ENCODE data around the gene SDR39U1.
"Not testable (repeated sequence)": the region's sequence is repeated elsewhere in the genome, so short reads cannot be mapped to it uniquely, and the experiment has no call there.

SDR39U1 gene

DNA sequence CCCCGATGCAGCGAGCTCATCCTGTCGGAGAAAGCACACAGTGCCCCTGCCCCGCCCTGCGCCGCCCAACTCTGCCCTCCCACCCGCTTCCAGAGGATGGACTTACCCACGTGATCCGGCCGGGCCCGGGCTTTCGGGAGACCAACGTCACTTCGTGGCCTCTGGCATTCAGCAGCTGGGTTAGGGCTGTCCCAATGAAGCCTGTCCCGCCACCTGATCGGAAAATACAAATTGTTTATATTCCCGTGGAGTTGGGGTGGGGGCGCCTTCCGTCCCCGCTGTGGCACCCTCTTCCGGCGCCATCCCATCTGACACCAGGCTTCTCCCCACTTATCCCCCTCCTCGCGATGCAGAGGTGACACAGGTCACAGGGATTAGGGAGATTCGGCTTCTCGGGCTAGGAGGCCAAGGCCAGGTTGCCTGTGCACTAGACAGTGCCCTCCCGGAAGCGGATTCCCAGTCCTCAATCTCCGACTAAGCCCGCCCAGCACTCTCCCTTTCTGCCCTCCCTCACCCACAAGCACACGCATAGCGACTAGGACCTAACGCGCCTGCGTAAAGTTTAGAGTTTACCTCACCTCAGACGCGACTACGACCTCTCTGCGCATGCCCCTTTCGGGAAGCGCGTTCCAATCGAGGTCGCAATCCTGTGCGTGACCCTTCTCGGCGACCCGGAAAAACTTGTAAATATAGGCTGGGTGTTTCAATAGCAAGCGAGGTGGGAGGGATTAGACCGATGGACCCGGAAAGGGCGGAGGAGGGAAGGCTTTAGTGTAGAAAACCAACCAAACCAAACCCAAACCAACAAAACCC, at the start of gene SDR39U1:
SDR39U1 (minus strand) TSS at position 537 of the 813 bp plus-strand sequence; CDS start at position 530, 7 bp downstream.
- peak; percentile 89 to 95 (median 94) for DNase-seq (ENCODE audit: low read depth in 3 of 3)

DNA sequence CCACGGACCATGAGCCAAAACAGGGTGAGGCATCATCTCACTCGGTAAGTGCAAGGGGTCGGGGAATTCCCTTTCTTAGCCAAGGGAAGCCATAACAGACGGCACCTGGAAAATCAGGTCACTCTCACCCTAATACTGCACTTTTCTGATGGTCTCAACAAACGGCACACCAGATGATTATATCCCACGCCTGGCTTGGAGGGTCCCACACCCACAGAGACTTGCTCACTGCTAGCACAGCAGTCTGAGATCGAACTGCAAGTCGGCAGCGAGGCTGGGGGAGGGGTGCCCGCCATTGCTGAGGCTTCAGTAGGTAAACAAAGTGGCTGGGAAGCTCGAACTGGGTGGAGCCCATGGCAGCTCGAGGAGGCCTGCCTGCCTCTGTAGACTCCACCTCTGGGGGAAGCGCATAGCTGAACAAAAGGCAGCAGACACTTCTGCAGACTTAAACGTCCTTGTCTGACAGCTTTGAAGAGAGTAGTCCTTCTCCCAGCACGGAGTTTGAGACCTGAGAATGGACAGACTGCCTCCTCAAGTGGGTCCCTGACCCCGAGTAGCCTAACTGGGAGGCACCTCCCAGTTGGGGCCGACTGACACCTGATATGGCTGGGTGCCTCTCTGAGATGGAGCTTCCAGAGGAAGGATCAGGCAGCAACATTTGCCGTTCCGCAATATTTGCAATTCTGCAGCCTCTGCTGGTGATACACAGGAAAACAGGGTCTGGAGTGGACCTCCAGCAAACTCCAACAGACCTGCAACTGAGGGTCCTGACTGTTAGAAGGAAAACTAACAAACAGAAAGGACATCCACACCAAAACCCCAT, 49.2 kb upstream of the SDR39U1 start:
- not testable (repeated sequence) for DNase-seq (ENCODE audit: low read depth in 3 of 3)

GRCh38 chr14:24483604-24484252, 41.2 kb upstream of the SDR39U1 start:
- DNase-seq (ENCODE audit: low read depth in 3 of 3): no peak

GRCh38 chr14:24482699-24483303, 40.2 kb upstream of the SDR39U1 start:
- not testable (repeated sequence) for DNase-seq (ENCODE audit: low read depth in 3 of 3)

GRCh38 chr14:24481622-24482324, 39.2 kb upstream of the SDR39U1 start:
- DNase-seq (ENCODE audit: low read depth in 3 of 3): peak; percentile 12 to 52 (median 17)

DNA sequence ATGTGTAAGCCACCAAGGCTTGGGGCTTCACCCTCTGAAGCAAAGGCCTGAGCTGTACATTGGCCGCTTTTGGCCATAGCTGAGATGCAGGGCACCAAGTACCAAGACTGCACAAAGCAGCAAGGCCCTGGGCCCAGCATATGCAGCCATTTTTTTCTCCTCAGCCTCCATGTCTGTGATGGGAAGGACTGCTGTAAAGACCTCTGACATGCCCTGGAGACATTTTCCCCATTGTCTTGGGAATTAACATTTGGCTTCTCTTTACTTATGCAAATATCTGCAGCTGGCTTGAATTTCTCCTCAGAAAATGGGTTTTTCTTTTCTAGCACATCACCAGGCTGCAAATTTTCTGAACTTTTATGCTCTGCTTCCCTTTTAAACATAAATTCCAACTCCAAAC, 37.4 kb upstream of the SDR39U1 start:
- DNase-seq (ENCODE audit: low read depth in 3 of 3): not testable (repeated sequence)

GRCh38 chr14:24475261-24475660, 32.7 kb upstream of the SDR39U1 start:
- DNase-seq (ENCODE audit: low read depth in 3 of 3): no peak

- DNase-seq (ENCODE audit: low read depth in 3 of 3): no peak
Measured at GRCh38 chr14:24473211-24473610, 30.6 kb upstream of the SDR39U1 start.

- DNase-seq (ENCODE audit: low read depth in 3 of 3): not testable (repeated sequence)
Measured at GRCh38 chr14:24470450-24470849, 27.9 kb upstream of the SDR39U1 start.

DNA sequence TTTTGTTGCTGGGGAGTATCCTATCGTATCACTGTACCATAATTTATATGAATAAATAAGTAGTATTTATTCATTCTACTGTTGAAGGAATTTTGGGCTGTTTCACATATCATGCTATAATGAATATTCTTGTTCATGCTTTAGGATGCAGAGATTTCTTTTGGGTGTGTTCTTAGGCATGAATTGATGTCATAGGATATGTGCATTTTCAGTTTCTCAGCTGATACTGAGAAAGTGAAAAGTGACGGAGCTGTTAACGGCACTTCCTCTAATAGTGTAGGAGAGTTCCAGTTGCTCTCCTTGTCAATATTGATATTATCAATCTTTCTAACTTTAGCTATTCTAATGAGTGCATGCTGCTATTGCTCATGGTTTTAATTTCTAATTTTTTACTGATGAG, 23.2 kb upstream of the SDR39U1 start:
- DNase-seq (ENCODE audit: low read depth in 3 of 3): no peak

DNA sequence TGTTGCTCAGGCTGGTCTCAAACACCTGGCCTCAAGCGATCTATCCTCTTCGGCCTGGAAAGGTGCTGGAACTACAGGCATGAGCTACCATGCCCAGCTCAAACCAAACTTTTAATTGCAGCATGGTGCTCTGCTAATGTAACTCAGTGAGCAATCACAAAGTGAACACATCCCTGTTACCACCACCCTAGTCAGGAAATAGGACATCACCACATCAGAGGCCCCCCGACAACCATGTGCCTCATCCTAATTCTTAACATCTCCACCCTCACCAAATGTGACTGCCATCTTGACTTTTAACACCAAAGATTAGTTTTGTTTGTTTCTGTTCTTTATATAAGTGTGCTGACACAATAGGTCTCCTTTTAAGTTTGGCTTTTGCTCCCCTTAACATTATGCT, 22.8 kb upstream of the SDR39U1 start:
- DNase-seq (ENCODE audit: low read depth in 3 of 3): no peak

DNA sequence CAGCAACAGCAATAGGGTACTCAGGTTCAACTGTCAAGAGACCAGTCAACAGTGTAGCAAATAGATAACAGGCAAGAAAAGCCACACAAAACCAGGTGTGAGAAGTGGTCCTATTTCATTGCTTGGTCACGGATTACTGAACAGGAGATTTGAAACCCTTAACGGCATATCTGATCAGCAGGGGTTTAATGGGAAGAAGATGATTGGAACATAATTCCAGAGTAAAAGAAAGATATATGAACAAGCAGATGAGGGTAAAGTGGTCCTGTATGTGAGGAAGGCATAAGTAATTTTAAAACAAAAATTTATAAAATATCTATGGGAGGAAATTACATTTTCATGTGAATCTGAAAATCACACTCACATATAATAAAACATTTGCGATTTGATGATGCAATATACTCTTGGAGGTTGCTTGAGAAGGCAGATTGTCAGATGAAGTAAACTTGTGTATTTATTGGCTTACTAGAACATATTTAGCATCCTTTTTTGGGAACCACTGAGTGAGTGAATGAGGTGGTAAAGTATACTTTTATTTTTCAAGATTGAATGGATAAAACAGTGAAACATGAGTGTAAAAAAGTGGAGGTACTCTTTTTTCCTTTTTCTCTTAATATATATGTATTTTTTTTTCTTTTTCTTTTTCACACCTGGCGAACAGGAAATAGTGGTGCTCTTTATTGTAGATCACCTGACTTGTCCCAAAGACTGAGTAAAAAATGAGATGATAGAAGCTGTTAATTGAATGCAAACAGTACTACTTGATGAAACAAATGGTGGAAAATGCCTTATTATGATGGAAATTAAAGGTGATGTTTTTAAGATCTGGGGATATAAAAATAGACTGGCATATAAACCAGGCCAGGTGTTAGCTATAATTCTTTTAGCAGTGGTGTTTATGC, 21.6 kb upstream of the SDR39U1 start:
- no peak for DNase-seq (ENCODE audit: low read depth in 3 of 3)

GRCh38 chr14:24463017-24463883, 20.7 kb upstream of the SDR39U1 start:
- DNase-seq (ENCODE audit: low read depth in 3 of 3): no peak

- no peak for DNase-seq (ENCODE audit: low read depth in 3 of 3)
Measured at GRCh38 chr14:24461336-24461735, 18.8 kb upstream of the SDR39U1 start.

DNA sequence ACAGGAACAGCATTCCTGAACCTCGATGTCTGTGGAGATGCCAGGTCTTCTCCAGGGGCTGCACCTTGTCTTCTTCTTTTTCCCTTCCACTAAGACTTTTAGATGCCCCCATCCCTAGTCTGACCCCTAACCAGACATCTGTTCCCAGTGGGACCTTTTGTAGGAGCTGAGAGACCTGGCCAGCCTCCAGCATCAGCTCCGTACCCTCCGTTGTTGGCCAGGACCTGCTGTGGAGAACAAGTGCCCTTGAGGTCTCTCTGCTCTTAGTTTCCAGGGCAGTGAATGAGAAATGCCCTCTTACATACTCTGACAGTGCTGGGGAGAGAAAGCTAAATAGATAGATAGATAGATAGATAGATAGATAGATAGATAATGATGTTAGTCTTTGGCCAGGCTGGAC, 16.8 kb upstream of the SDR39U1 start:
- no peak for DNase-seq (ENCODE audit: low read depth in 3 of 3)

DNA sequence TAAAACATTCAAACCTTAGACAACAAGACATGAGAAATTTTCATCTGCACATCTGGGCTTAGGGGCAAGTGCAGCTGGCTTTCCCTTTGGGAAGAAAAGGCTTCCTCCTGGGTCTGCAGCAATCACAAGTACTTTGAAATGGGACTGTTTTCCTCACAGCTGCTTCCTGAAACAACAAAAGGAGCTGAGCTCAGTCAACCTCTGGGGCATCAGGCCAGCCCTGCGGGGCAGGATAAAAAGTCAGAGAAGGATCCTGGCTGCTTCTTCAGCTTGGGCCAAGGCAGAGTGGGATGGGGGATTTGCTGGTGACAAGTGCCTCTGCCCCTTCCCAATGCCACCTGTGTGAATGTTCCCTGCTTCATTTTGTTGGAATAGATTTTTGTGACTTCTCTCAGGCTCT, 16.2 kb upstream of the SDR39U1 start:
- no peak for DNase-seq (ENCODE audit: low read depth in 3 of 3)

GRCh38 chr14:24456980-24457379, 14.4 kb upstream of the SDR39U1 start:
- no peak for DNase-seq (ENCODE audit: low read depth in 3 of 3)

GRCh38 chr14:24450828-24451227, 8.3 kb upstream of the SDR39U1 start:
- not testable (repeated sequence) for DNase-seq (ENCODE audit: low read depth in 3 of 3)

- no peak for DNase-seq (ENCODE audit: low read depth in 3 of 3)
Measured at GRCh38 chr14:24443053-24443665, 583 bp upstream of the SDR39U1 start.
